Measurements from ENCODE around the gene CAMK2N1. TPM values are rescaled to one million over a fixed set of nuclear protein-coding genes. Genes with fewer than 3 reads are reported as not detected.

CAMK2N1 gene
- total RNA-seq, 2 donors from 2014 or later, result 133 to 182 TPM

DNA sequence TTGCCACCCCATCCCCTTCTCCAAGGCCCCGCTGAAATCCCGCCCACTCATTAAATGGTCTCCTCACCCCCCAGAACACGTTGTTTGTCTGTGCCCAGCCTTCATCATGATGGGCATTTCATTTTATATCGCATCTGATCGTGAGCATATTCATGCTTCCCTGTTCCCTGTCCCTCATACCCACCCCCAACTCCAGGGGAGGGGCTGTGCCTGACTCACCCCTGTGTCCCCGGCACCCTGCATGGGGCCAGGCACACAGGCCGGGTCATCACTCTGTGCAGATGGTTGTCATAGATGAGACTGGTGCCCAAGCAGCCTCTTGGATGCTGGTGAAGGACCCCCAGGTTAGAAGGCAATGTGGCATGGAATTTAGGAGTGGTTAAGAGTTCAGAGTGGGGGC, 11.0 kb downstream of the CAMK2N1 start:
- no peaks in the 10 kb centered on the region for H3K9me3 ChIP-seq
- peak overlapping the region; percentile 28 to 75 for H3K9ac ChIP-seq (ENCODE audit: low read depth in 2 of 2, low read length in 2 of 2)
- intact Hi-C loops (cut with DNase I), result no loop called here
- H3K36me3 ChIP-seq, result no peaks in the 10 kb centered on the region
- H3K4me1 ChIP-seq, result peaks cover 25% of the 10 kb centered on the region
- no peak for DNase-seq
- no peak for TF ChIP-seq CTCF (IDR thresholded peaks at IDR 0.05)
- peaks cover 4% of the 10 kb centered on the region for H3K27me3 ChIP-seq
- H3K27ac ChIP-seq, result peak overlapping the region; percentile 79
- H3K4me3 ChIP-seq, result no peak overlapping the region

GRCh38 chr1:20474333-20474975, 11.6 kb downstream of the CAMK2N1 start:
- H3K9ac ChIP-seq (ENCODE audit: low read depth in 2 of 2, low read length in 2 of 2), result peak overlapping the region; percentile 28 to 75
- no peaks in the 10 kb centered on the region for H3K9me3 ChIP-seq
- intact Hi-C loops (cut with DNase I), result no loop called here
- DNase-seq, result no peak
- H3K4me3 ChIP-seq, result no peak overlapping the region
- no peaks in the 10 kb centered on the region for H3K36me3 ChIP-seq
- TF ChIP-seq CTCF (IDR thresholded peaks at IDR 0.05), result no peak
- peak overlapping the region; percentile 79 for H3K27ac ChIP-seq
- peaks cover 4% of the 10 kb centered on the region for H3K27me3 ChIP-seq
- peaks cover 21% of the 10 kb centered on the region for H3K4me1 ChIP-seq

DNA sequence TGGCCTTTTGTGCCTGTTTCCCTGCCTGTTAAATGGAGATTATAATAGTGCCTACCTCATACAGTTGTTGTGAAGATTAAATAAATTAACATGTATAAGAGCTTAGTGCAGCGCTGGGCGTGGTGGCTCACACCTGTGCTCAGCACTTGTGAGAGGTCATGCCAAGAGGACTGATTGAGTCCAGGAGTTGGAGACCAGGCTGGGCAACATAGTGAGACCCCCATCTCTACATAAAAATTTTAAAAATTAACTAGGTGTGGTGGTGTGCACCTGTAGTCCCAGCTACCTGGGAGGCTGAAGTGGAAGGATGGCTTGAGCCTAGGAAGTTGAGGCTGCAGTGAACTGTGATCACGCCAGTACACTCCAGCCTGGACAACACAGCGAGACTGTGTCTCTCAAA, 12.1 kb downstream of the CAMK2N1 start:
- Histone ChIP-seq H3K27me3 (peaks cover 4% of the 10 kb centered on the region), H3K27ac (peak overlapping the region; percentile 79), H3K9ac (ENCODE audit: low read depth in 2 of 2, low read length in 2 of 2) (no peak overlapping the region), H3K36me3 (no peaks in the 10 kb centered on the region), H3K4me1 (peaks cover 21% of the 10 kb centered on the region), H3K4me3 (no peak overlapping the region), H3K9me3 (no peaks in the 10 kb centered on the region)
- TF ChIP-seq CTCF (IDR thresholded peaks at IDR 0.05), result no peak
- no peak for DNase-seq
- intact Hi-C loops (cut with DNase I), result no loop called here

GRCh38 chr1:20472860-20473711, 12.9 kb downstream of the CAMK2N1 start:
- intact Hi-C loops (cut with DNase I), result no loop called here
- peaks cover 21% of the 10 kb centered on the region for H3K4me1 ChIP-seq
- no peak overlapping the region for H3K4me3 ChIP-seq
- peaks cover 4% of the 10 kb centered on the region for H3K27me3 ChIP-seq
- H3K9ac ChIP-seq (ENCODE audit: low read depth in 2 of 2, low read length in 2 of 2), result no peak overlapping the region
- H3K9me3 ChIP-seq, result no peaks in the 10 kb centered on the region
- peak overlapping the region; percentile 79 for H3K27ac ChIP-seq
- TF ChIP-seq CTCF (IDR thresholded peaks at IDR 0.05), result no peak
- DNase-seq, result peak; percentile 72
- H3K36me3 ChIP-seq, result no peaks in the 10 kb centered on the region

DNA sequence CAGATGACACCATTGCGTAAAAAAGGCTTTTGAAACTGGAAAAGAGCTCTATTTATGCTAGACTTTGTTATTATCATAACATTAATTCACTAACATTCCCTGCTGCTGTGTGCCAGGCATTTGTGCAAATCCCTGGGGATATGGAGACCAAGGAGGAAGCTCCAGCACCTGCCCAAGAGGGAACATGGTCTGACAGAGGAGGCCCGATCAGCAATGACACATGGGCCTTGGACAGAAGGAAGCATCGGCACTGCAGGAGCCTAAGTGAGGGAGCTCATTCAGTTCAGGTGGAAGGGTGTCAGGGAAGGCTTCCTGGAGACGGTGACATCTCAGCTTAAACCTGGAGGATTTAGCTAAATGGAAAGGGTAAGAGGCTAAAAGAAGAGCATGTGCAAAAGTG, 13.9 kb downstream of the CAMK2N1 start:
- Histone ChIP-seq H3K4me3 (no peak overlapping the region), H3K9me3 (no peaks in the 10 kb centered on the region), H3K27me3 (peaks cover 4% of the 10 kb centered on the region), H3K27ac (no peak overlapping the region), H3K9ac (ENCODE audit: low read depth in 2 of 2, low read length in 2 of 2) (no peak overlapping the region), H3K4me1 (peaks cover 16% of the 10 kb centered on the region), H3K36me3 (no peaks in the 10 kb centered on the region)
- intact Hi-C loops (cut with DNase I), result no loop called here
- no peak for DNase-seq
- no peak for TF ChIP-seq CTCF (IDR thresholded peaks at IDR 0.05)
